Lower leg skin (tissue), 3 donors: ENCODE results near the gene CNKSR3.

Experiments used
- CTCF ChIP-seq, 3 donors: fragments of 450-650 bp; IDR thresholded peaks; one replicate each; pipeline ENCODE4 v1.5.1; 2016; ENCODE audit warnings: antibody characterized with exemption in 3 of 3, mild to moderate bottlenecking in 3 of 3, moderate library complexity in 2 of 3
- POLR2A ChIP-seq, 2 donors: fragments of 450-650 bp; IDR thresholded peaks; one replicate each; pipeline ENCODE4 v1.6.1; 2016 to 2017; ENCODE audit warnings: antibody characterized with exemption in 2 of 2, mild to moderate bottlenecking in 1 of 2, moderate library complexity in 1 of 2

- TF ChIP-seq CTCF (IDR thresholded peaks at IDR 0.05) (no peak), POLR2A (IDR thresholded peaks at IDR 0.05) (no peak)
These were observed 114.6 kb downstream of the CNKSR3 start for GRCh38 chr6:154395878-154396277.
